ENCODE data around the gene ASB18.

The ASB18 gene

GRCh38 chr2:236257575-236257974 lies 6.6 kb downstream of the ASB18 start (continued):
- TF ChIP-seq ZNF843 (tag by site-specific recombination; IDR thresholded peaks at IDR 0.05) (no peak), SCRT1 (tag by site-specific recombination; IDR thresholded peaks at IDR 0.05; ENCODE audit: borderline replicate concordance) (no peak), ZNF391 (tag by site-specific recombination; IDR thresholded peaks at IDR 0.05; ENCODE audit: borderline replicate concordance, low read depth) (no peak), ATF2 (tag by site-specific recombination; IDR thresholded peaks at IDR 0.05; ENCODE audit: low read depth) (no peak), PRDM1 (tag by site-specific recombination; IDR thresholded peaks at IDR 0.05) (no peak), ZNF155 (tag by site-specific recombination; IDR thresholded peaks at IDR 0.05) (no peak), ZNF239 (tag by site-specific recombination; IDR thresholded peaks at IDR 0.05) (no peak), ZBTB10 (tag by site-specific recombination; IDR thresholded peaks at IDR 0.05) (no peak), ZNF302 (tag by site-specific recombination; IDR thresholded peaks at IDR 0.05; ENCODE audit: low read depth) (no peak), ZBTB44 (tag by site-specific recombination; IDR thresholded peaks at IDR 0.05) (no peak), ZNF18 (tag by site-specific recombination; IDR thresholded peaks at IDR 0.05) (no peak), ZNF701 (tag by site-specific recombination; IDR thresholded peaks at IDR 0.05) (no peak), TCF7L2 (IDR thresholded peaks at IDR 0.05; ENCODE audit: borderline replicate concordance, low read depth, low read length) (no peak)

GRCh38 chr2:236257136-236257535 lies 7.1 kb downstream of the ASB18 start:
- CTCF ChIA-PET: no interaction called here
- TF ChIP-seq ZNF777 (tag by site-specific recombination; IDR thresholded peaks at IDR 0.05; ENCODE audit: borderline replicate concordance) (no peak), ZBTB49 (tag by site-specific recombination; IDR thresholded peaks at IDR 0.05; ENCODE audit: low read depth) (no peak), ZNF341 (tag by site-specific recombination; IDR thresholded peaks at IDR 0.05; ENCODE audit: low read depth) (no peak), ZNF350 (tag by site-specific recombination; IDR thresholded peaks at IDR 0.05) (no peak), HIC1 (tag by site-specific recombination; IDR thresholded peaks at IDR 0.05) (no peak), ZNF449 (tag by site-specific recombination; IDR thresholded peaks at IDR 0.05) (no peak), ZNF16 (tag by site-specific recombination; IDR thresholded peaks at IDR 0.05; ENCODE audit: low read depth) (no peak), ZNF138 (tag by site-specific recombination; IDR thresholded peaks at IDR 0.05; ENCODE audit: borderline replicate concordance) (no peak), ZNF521 (tag by site-specific recombination; IDR thresholded peaks at IDR 0.05) (no peak)

More at GRCh38 chr2:236257136-236257535, 7.1 kb downstream of the ASB18 start:
- Histone ChIP-seq H3K27ac (ENCODE audit: extremely low read depth, low read depth, low read length) (no peak overlapping the region), H3K9me3 (ENCODE audit: control insufficient read depth, insufficient read depth, low read depth, low read length) (no peaks in the 10 kb centered on the region), H3K4me3 (ENCODE audit: low read depth, low read length) (no peak overlapping the region), H3K4me1 (ENCODE audit: control insufficient read depth, insufficient read depth, low read length) (no peaks in the 10 kb centered on the region), H3K36me3 (ENCODE audit: control insufficient read depth in 2 of 2, insufficient read depth in 1 of 2, low read length in 2 of 2) (no peaks in the 10 kb centered on the region)
- POLR2A ChIA-PET: no interaction called here
